Measurements from ENCODE around the gene RCN2.

RCN2 gene

GRCh38 chr15:76928201-76928600 lies 3.3 kb upstream of the RCN2 start:
- Histone ChIP-seq H2BK15ac (ENCODE audit: low read length) (no peak overlapping the region), H2BK120ac (ENCODE audit: low read depth, low read length) (no peak overlapping the region), H3K4ac (ENCODE audit: low read length) (no peak overlapping the region), H3K79me1 (ENCODE audit: low read depth, low read length) (no peaks in the 10 kb centered on the region), H4K8ac (ENCODE audit: low read depth, low read length) (no peak overlapping the region), H3K18ac (ENCODE audit: low read length) (no peak overlapping the region), H3K4me1 (ENCODE audit: control insufficient read depth in 2 of 2, insufficient read depth in 1 of 2, low read depth in 1 of 2, low read length in 2 of 2) (peaks cover 2 to 19% of the 10 kb centered on the region in 2 donors), H3K4me3 (ENCODE audit: low read length in 2 of 2) (no peak overlapping the region), H2BK5ac (ENCODE audit: low read length) (no peak overlapping the region), H3K27me3 (ENCODE audit: control insufficient read depth in 3 of 3, insufficient read depth in 3 of 3, low read depth in 1 of 3, low read length in 3 of 3) (peaks cover 0 to 5% (median 0%) of the 10 kb centered on the region in 3 experiments), H3K4me2 (ENCODE audit: insufficient read depth, low read length, poor library complexity, severe bottlenecking) (no peak overlapping the region), H2BK12ac (ENCODE audit: low read length) (no peak overlapping the region), H3K23ac (ENCODE audit: low read depth, low read length, poor library complexity) (no peak overlapping the region), H3K27ac (replicated peaks; ENCODE audit: low read length) (peak overlapping the region; percentile 21), H4K91ac (ENCODE audit: low read depth, low read length, poor library complexity) (no peak overlapping the region), H3K14ac (ENCODE audit: low read length) (no peak overlapping the region), H2AK5ac (ENCODE audit: low read depth, low read length) (no peak overlapping the region), H2AFZ (ENCODE audit: low read length) (peak overlapping the region; percentile 2), H3K9ac (ENCODE audit: low read depth, low read length, poor library complexity) (no peak overlapping the region), H3K36me3 (replicated peaks in 1 of 2; ENCODE audit: control insufficient read depth in 2 of 2, insufficient read depth in 2 of 2, low read length in 2 of 2) (peaks cover 0 to 9% of the 10 kb centered on the region in 2 donors), H3K9me3 (replicated peaks in 1 of 2; ENCODE audit: control insufficient read depth in 2 of 2, insufficient read depth in 1 of 2, low read depth in 1 of 2, low read length in 2 of 2) (no peaks in the 10 kb centered on the region)
- no CpG with 5 or more reads among the region's 3 CpGs for WGBS, 2 donors (ENCODE audit: extremely low coverage in 2 of 2, insufficient read length in 2 of 2, insufficient replicate concordance in 1 of 2)
- DNase-seq (ENCODE audit: low spot score): no peak

- Histone ChIP-seq H3K14ac (ENCODE audit: low read length) (no peak overlapping the region), H3K9me3 (replicated peaks in 1 of 2; ENCODE audit: control insufficient read depth in 2 of 2, insufficient read depth in 1 of 2, low read depth in 1 of 2, low read length in 2 of 2) (no peaks in the 10 kb centered on the region), H3K23ac (ENCODE audit: low read depth, low read length, poor library complexity) (no peak overlapping the region), H2BK12ac (ENCODE audit: low read length) (no peak overlapping the region), H2AFZ (ENCODE audit: low read length) (no peak overlapping the region), H3K4ac (ENCODE audit: low read length) (no peak overlapping the region), H4K91ac (ENCODE audit: low read depth, low read length, poor library complexity) (no peak overlapping the region), H3K9ac (ENCODE audit: low read depth, low read length, poor library complexity) (no peak overlapping the region), H2BK120ac (ENCODE audit: low read depth, low read length) (no peak overlapping the region), H3K4me1 (ENCODE audit: control insufficient read depth in 2 of 2, insufficient read depth in 1 of 2, low read depth in 1 of 2, low read length in 2 of 2) (peaks cover 2 to 21% of the 10 kb centered on the region in 2 donors), H4K8ac (ENCODE audit: low read depth, low read length) (no peak overlapping the region), H3K27ac (replicated peaks; ENCODE audit: low read length) (no peak overlapping the region), H3K36me3 (replicated peaks in 1 of 2; ENCODE audit: control insufficient read depth in 2 of 2, insufficient read depth in 2 of 2, low read length in 2 of 2) (peaks cover 0 to 19% of the 10 kb centered on the region in 2 donors), H3K18ac (ENCODE audit: low read length) (no peak overlapping the region), H2BK5ac (ENCODE audit: low read length) (no peak overlapping the region), H3K4me2 (ENCODE audit: insufficient read depth, low read length, poor library complexity, severe bottlenecking) (no peak overlapping the region), H2BK15ac (ENCODE audit: low read length) (no peak overlapping the region), H3K27me3 (ENCODE audit: control insufficient read depth in 3 of 3, insufficient read depth in 3 of 3, low read depth in 1 of 3, low read length in 3 of 3) (peaks cover 0 to 5% (median 0%) of the 10 kb centered on the region in 3 experiments), H3K4me3 (ENCODE audit: low read length in 2 of 2) (no peak overlapping the region), H3K79me1 (ENCODE audit: low read depth, low read length) (no peaks in the 10 kb centered on the region), H2AK5ac (ENCODE audit: low read depth, low read length) (no peak overlapping the region)
- no peak for DNase-seq (ENCODE audit: low spot score)
Observed at GRCh38 chr15:76929011-76929760, 2.4 kb upstream of the RCN2 start.

DNA sequence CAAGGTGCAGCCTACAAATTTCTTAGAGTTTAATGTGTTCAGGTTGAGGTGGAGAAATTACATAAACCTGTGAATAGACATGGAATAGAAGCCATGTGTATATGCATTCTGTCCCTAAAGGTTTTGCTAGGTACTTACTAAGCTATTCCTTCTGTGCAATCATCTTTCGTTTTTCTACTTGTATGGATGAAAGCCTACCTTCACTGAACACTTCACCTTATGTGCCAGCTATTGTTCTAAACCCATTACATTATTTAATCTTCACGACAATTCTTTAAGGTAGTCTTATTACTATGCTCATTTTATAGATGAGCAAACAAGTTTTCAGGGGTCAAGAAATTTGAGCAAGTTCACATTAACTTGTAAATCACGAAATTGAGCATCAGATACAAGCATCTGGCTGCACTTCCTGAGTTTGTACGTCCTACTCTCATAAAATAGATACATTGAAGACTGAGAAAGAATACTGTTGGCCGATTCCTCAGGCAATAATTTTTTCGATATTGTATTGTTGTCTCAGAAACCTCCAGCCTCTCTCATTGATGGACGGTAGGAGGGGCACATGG lies 635 bp upstream of the RCN2 start:
- no peak overlapping the region for H2BK12ac ChIP-seq (ENCODE audit: low read length)
- H3K9me3 ChIP-seq (replicated peaks in 1 of 2; ENCODE audit: control insufficient read depth in 2 of 2, insufficient read depth in 1 of 2, low read depth in 1 of 2, low read length in 2 of 2): no peaks in the 10 kb centered on the region
- peaks cover 0 to 5% (median 0%) of the 10 kb centered on the region in 3 experiments for H3K27me3 ChIP-seq (ENCODE audit: control insufficient read depth in 3 of 3, insufficient read depth in 3 of 3, low read depth in 1 of 3, low read length in 3 of 3)
- no peak overlapping the region for H2BK5ac ChIP-seq (ENCODE audit: low read length)
- peaks cover 2 to 24% of the 10 kb centered on the region in 2 donors for H3K4me1 ChIP-seq (ENCODE audit: control insufficient read depth in 2 of 2, insufficient read depth in 1 of 2, low read depth in 1 of 2, low read length in 2 of 2)
- peak overlapping the region; percentile 96 for H3K23ac ChIP-seq (ENCODE audit: low read depth, low read length, poor library complexity)
- peak overlapping the region; percentile 73 for H3K27ac ChIP-seq (replicated peaks; ENCODE audit: low read length)
- H3K4ac ChIP-seq (ENCODE audit: low read length): no peak overlapping the region
- no CpG with 5 or more reads among the region's 7 CpGs for WGBS, 2 donors (ENCODE audit: extremely low coverage in 2 of 2, insufficient read length in 2 of 2, insufficient replicate concordance in 1 of 2)
- H3K18ac ChIP-seq (ENCODE audit: low read length): peak overlapping the region; percentile 84
- DNase-seq (ENCODE audit: low spot score): peak; percentile 21
- H3K79me1 ChIP-seq (ENCODE audit: low read depth, low read length): no peaks in the 10 kb centered on the region
- H3K14ac ChIP-seq (ENCODE audit: low read length): no peak overlapping the region
- peak overlapping the region; percentile 64 for H3K4me2 ChIP-seq (ENCODE audit: insufficient read depth, low read length, poor library complexity, severe bottlenecking)
- peak overlapping the region; percentile 49 to 92 for H3K4me3 ChIP-seq (ENCODE audit: low read length in 2 of 2)
- H4K91ac ChIP-seq (ENCODE audit: low read depth, low read length, poor library complexity): no peak overlapping the region
- no peak overlapping the region for H2BK120ac ChIP-seq (ENCODE audit: low read depth, low read length)
- no peak overlapping the region for H4K8ac ChIP-seq (ENCODE audit: low read depth, low read length)
- peaks cover 4 to 35% of the 10 kb centered on the region in 2 donors for H3K36me3 ChIP-seq (replicated peaks in 1 of 2; ENCODE audit: control insufficient read depth in 2 of 2, insufficient read depth in 2 of 2, low read length in 2 of 2)
- peak overlapping the region; percentile 83 for H2AFZ ChIP-seq (ENCODE audit: low read length)
- H2AK5ac ChIP-seq (ENCODE audit: low read depth, low read length): no peak overlapping the region
- no peak overlapping the region for H2BK15ac ChIP-seq (ENCODE audit: low read length)
- H3K9ac ChIP-seq (ENCODE audit: low read depth, low read length, poor library complexity): peak overlapping the region; percentile 74

- H2BK15ac ChIP-seq (ENCODE audit: low read length): peak overlapping the region; percentile 12
- H4K8ac ChIP-seq (ENCODE audit: low read depth, low read length): no peak overlapping the region
- no peaks in the 10 kb centered on the region for H3K79me1 ChIP-seq (ENCODE audit: low read depth, low read length)
- H3K14ac ChIP-seq (ENCODE audit: low read length): no peak overlapping the region
- H2AFZ ChIP-seq (ENCODE audit: low read length): peak overlapping the region; percentile 83
- H2BK120ac ChIP-seq (ENCODE audit: low read depth, low read length): peak overlapping the region; percentile 49
- H3K4me2 ChIP-seq (ENCODE audit: insufficient read depth, low read length, poor library complexity, severe bottlenecking): peak overlapping the region; percentile 65
- peak overlapping the region; percentile 66 for H2BK12ac ChIP-seq (ENCODE audit: low read length)
- no peak overlapping the region for H4K91ac ChIP-seq (ENCODE audit: low read depth, low read length, poor library complexity)
- no CpG with 5 or more reads among the region's 14 CpGs for WGBS, 2 donors (ENCODE audit: extremely low coverage in 2 of 2, insufficient read length in 2 of 2, insufficient replicate concordance in 1 of 2)
- peak overlapping the region; percentile 98 for H3K18ac ChIP-seq (ENCODE audit: low read length)
- H3K36me3 ChIP-seq (replicated peaks in 1 of 2; ENCODE audit: control insufficient read depth in 2 of 2, insufficient read depth in 2 of 2, low read length in 2 of 2): peaks cover 10 to 50% of the 10 kb centered on the region in 2 donors
- peak overlapping the region; percentile 92 to 99 for H3K4me3 ChIP-seq (ENCODE audit: low read length in 2 of 2)
- H3K27me3 ChIP-seq (ENCODE audit: control insufficient read depth in 3 of 3, insufficient read depth in 3 of 3, low read depth in 1 of 3, low read length in 3 of 3): peaks cover 0 to 3% (median 0%) of the 10 kb centered on the region in 3 experiments
- peak overlapping the region; percentile 94 for H2BK5ac ChIP-seq (ENCODE audit: low read length)
- H3K27ac ChIP-seq (replicated peaks; ENCODE audit: low read length): peak overlapping the region; percentile 91
- peak overlapping the region; percentile 66 for H3K4ac ChIP-seq (ENCODE audit: low read length)
- H3K23ac ChIP-seq (ENCODE audit: low read depth, low read length, poor library complexity): peak overlapping the region; percentile 96
- peak overlapping the region; percentile 34 for H2AK5ac ChIP-seq (ENCODE audit: low read depth, low read length)
- DNase-seq (ENCODE audit: low spot score): no peak
- H3K9me3 ChIP-seq (replicated peaks in 1 of 2; ENCODE audit: control insufficient read depth in 2 of 2, insufficient read depth in 1 of 2, low read depth in 1 of 2, low read length in 2 of 2): no peaks in the 10 kb centered on the region
- peaks cover 2 to 25% of the 10 kb centered on the region in 2 donors for H3K4me1 ChIP-seq (ENCODE audit: control insufficient read depth in 2 of 2, insufficient read depth in 1 of 2, low read depth in 1 of 2, low read length in 2 of 2)
- peak overlapping the region; percentile 98 for H3K9ac ChIP-seq (ENCODE audit: low read depth, low read length, poor library complexity)
Observed at GRCh38 chr15:76932135-76932966, 802 bp downstream of the RCN2 start.

All from neuronal stem cell (in vitro differentiated cells).